DOHH2 (cell line): ENCODE results near the gene NUP93.

Experiments
- EZH2phosphoT487 ChIP-seq: fragments of 200-600 bp; sonication (generic); IDR thresholded peaks from 2 replicates; pipeline ENCODE4 v1.6.1; 2017; ENCODE audit warnings: borderline replicate concordance, mild to moderate bottlenecking, antibody characterized with exemption, low read length, moderate library complexity, mixed read lengths
- TF ChIP-seq, protein P1 (sequence below): fragments of 200-600 bp; sonication (generic); IDR thresholded peaks from one replicate; pipeline ENCODE4 v1.5.1; 2014; ENCODE audit warnings: antibody characterized with exemption, mild to moderate bottlenecking, low read depth, low read length; ENCODE audit not compliant: poor library complexity, severe bottlenecking

DNA sequence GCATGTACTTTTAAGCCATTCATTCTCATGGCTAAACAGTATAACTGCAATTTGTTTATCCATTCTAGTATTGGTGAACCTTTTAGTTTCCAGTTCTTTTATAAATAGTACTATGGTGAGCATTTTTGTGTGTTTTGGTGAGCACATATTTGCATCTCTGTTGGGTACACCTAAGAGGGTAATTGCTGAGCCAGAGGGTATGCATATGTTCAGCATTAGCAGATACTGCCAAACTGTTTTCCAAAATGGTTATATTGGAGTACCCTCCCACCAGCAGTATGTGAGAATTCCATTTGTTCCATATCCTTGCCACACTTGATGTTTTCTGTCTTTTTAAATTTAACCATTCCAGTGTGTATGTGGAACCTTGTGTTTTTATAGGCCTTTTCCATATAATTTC is 81.0 kb downstream of the NUP93 start:
- TF ChIP-seq, protein P1, sequence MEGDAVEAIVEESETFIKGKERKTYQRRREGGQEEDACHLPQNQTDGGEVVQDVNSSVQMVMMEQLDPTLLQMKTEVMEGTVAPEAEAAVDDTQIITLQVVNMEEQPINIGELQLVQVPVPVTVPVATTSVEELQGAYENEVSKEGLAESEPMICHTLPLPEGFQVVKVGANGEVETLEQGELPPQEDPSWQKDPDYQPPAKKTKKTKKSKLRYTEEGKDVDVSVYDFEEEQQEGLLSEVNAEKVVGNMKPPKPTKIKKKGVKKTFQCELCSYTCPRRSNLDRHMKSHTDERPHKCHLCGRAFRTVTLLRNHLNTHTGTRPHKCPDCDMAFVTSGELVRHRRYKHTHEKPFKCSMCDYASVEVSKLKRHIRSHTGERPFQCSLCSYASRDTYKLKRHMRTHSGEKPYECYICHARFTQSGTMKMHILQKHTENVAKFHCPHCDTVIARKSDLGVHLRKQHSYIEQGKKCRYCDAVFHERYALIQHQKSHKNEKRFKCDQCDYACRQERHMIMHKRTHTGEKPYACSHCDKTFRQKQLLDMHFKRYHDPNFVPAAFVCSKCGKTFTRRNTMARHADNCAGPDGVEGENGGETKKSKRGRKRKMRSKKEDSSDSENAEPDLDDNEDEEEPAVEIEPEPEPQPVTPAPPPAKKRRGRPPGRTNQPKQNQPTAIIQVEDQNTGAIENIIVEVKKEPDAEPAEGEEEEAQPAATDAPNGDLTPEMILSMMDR: no peak
- TF ChIP-seq EZH2phosphoT487: no peak
